Measurements from ENCODE around the gene RPS19.

Gene RPS19

DNA sequence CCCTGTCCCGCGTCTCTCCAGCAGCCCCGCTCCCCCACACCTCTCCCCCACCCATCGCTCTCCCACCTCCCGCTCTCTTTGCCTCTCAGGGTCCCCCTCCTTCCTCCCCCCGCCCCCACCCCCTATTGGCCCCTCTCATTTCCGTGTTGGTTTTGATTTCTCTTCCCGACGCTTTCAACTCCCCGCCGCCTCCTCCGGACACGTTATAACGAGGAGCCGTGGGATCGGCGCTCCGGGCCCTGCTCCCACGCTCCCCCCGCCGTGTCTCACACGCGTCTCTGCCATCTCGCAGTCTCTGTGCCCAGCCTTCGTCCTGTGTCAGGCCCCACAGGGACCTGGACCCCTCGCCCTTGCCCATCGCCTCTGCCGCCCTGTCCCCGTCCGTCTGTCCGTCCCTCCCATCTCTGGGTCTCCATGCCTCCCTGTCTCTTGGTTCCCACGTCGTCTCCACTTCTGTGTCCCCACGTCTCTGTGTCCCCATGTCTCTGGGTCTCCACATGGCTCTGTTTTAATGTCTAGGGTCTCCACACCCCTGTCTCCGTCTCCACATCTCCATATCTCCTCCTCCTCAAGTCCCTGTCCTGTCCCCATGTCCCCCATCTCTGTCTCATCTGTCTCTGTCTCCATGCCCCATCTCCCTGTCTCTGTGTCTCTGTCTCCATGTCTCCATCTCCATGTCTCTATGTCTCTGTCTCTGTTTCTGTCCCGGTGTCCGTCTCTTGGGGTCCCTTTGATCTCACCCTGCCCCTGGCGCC is 55.1 kb downstream of the RPS19 start:
- no peak for DNase-seq (ENCODE audit: low read depth in 2 of 2)

DNA sequence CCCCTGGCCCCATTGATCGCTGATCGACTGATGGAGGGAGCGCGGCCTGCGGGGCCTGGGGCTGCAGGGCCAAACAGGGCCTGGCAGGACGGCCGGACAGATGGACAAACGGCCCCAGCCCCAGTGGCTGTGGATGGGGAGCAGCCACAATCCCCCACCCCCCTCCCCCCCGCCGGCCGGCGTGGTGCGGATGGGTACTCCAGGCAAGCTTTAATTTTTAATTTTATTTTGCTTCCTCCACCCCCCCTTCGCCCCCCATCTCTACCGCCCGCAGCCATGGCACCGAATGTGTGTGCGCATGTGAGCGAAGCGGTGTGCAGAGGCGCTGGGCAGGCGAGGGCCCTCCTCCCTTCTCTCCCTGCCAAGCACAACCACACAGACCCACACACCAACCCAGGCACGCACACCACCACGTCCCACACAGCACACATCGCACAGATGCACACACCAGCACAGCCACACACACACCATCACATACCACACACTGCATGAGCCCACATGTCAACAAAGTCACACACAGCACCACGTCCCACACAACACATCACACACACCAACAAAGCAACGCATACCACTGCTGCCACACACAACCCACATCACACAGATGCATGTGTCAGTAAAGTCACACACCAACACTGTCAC is 55.8 kb downstream of the RPS19 start:
- DNase-seq (ENCODE audit: low read depth in 2 of 2), result no peak

DNA sequence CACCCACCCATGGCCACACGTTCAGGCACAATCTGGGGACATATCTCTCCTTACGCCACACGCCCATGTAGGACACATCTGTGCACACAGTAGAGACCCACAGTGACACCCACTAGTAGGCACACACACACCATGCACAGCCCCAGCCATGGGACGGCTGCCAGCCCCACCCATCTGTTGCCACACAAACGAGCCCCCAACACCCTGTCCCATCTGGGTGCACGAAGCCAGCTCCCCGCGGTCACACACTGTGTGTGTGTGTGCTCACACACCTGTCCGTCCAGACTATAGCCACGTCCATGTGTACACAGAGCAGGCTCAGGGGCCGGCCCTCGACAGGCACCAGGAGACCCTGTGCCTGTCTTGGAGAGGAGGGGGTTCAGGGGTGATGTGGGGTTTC is 57.6 kb downstream of the RPS19 start:
- no peak for DNase-seq (ENCODE audit: low read depth in 2 of 2)

GRCh38 chr19:41918095-41918494 is 58.0 kb downstream of the RPS19 start:
- no peak for DNase-seq (ENCODE audit: low read depth in 2 of 2)

DNA sequence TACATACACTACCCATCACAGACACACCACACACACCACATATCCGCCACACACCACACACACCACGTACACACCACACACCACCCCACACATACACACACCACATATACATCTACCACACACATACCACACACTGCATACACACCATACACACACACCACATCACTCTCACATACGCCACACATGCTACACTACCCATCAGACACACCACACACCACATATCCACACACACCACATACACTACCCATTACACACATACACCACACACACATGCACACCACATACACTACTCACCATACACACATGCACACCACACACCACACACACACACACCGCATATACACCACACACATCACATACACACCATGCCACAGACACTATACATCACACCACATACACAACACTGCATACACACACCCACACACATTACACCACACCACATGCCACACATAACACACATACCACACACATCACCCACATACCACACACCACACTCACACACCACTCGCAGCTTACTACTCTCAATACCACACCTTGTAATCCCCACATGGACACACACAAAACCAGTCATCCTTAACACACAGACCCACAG is 58.7 kb downstream of the RPS19 start:
- no peak for DNase-seq (ENCODE audit: low read depth in 2 of 2)

DNA sequence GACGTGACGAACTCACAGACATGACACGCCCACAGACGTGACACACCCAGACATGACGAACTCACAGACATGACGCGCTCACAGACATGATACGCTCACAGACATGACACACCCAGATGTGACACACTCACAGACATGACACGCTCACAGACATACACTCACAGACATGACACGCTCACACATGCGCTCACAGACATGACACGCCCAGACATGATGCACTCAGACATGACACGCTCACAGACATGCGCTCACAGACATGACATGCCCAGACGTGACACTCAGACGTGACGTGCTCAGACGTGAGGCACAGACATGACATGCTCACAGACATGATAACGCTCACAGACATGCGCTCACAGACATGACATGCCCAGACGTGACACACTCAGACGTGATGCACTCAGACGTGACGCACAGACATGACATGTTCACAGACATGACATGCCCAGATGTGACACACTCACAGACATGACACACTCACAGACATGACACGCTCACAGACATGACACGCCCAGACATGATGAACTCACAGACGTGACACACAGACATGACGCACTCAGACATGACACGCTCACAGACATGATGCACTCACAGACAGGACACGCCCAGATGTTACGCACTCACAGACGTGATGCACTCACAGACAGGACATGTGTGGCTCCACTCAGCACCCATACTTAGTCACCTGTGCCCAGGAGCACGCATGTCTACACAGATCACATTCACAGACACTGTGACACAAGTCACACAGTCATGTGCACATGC is 60.1 kb downstream of the RPS19 start:
- no peak for DNase-seq (ENCODE audit: low read depth in 2 of 2)

- no peak for DNase-seq (ENCODE audit: low read depth in 2 of 2)
Observed at GRCh38 chr19:41920882-41921576, 61.0 kb downstream of the RPS19 start.

DNA sequence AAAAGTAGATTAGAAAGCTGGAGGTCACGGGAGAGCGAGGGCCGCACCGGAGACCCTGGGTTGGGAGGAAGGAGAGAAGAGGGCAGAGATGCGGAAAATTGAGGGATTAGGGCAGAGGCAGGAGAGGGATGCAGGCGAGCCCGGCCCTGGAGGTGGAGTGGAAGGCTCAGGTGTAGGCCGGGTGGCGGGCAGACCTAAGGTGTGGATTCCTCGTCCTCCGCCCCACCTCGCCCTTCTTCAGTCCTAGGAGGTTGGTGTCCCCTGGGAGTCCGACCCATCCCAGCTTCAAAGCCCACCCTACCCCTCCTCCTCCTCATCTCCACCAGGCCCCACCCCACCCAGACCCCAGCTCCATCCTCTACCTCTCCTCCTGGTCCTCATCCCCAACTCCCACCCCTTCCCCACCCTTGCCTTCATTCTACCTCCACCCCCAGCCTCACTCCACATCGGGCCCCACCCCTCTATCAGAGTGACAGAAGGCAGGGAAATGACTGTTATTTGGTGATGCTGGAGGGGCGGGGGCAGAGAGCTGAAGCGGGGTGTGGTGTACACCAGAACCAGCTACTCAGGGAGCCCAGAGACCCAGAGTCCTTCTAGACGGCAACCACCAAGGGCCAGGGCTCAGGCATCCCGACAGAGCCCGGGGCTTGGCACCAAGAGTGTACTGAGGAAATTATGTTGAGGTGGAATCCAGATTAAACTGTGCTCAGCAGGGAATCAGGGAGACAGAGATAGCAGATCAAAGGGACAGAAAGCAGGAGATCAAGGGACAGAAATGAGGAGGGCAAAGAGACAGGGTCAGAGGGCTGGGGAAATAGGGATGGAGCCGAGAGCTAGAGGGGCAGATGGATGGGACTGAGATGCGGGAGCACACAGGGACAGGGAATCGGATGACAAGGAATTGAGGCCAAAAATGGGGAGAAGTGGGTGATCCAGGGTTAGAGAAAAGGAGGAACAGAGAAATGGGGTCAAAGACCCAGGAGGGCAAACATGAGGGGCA is 61.8 kb downstream of the RPS19 start:
- no peak for DNase-seq (ENCODE audit: low read depth in 2 of 2)

Data from activated CD4-positive, alpha-beta T cell treated with anti-CD3 and anti-CD28 coated beads for 24 hours (primary cell).